OCI-LY7 (cell line): ENCODE results near the gene UBALD1. TPM values are rescaled to one million over a fixed set of nuclear protein-coding genes. Genes with fewer than 3 reads are reported as not detected.

Source experiments
- BruUV-seq: library from RNA; stranded (reverse); fragments of 400-500 nt; replicated peaks from 2 replicates; lab custom pipeline; 2021; lab: Mats Ljungman, UMichigan
- CTCF ChIA-PET: fragments of 300-600 bp; sonication (Branson Sonifier 250); formaldehyde crosslinking; loops from one replicate; lab custom pipeline; 2022; ENCODE audit warnings: antibody characterized with exemption; ENCODE audit not compliant: unreplicated experiment; lab: Charles Lee
- POLR2A ChIA-PET: fragments of 300-600 bp; sonication (Branson Sonifier 250); formaldehyde crosslinking; loops from one replicate; lab custom pipeline; 2022; ENCODE audit warnings: antibody characterized with exemption; lab: Charles Lee
- DNase-seq: peaks from one replicate; pipeline ENCODE4 v3.0.0-alpha.2; 2015; ENCODE audit warnings: low spot score
- H2AFZ ChIP-seq: fragments of 200-600 bp; sonication (generic), shearing (Covaris generic); 2 replicates; pipeline ENCODE4 v1.6.1; 2014; ENCODE audit warnings: mild to moderate bottlenecking, antibody characterized with exemption, low read length, moderate library complexity
- H3K27ac ChIP-seq: fragments of 200-600 bp; sonication (generic); 2 replicates; pipeline ENCODE4 v1.5.1; 2014; ENCODE audit warnings: mixed run types, low read depth, mild to moderate bottlenecking, moderate library complexity, low read length, inconsistent platforms; ENCODE audit not compliant: poor library complexity, severe bottlenecking
- H3K36me3 ChIP-seq: fragments of 200-600 bp; sonication (generic); 2 replicates; pipeline ENCODE4 v1.6.1; 2014; ENCODE audit warnings: mild to moderate bottlenecking, antibody characterized with exemption, low read length, moderate library complexity, mixed read lengths; ENCODE audit not compliant: insufficient read depth
- H3K4me1 ChIP-seq: fragments of 200-600 bp; sonication (generic); 2 replicates; pipeline ENCODE4 v1.5.1; 2014; ENCODE audit warnings: mild to moderate bottlenecking, low read length; ENCODE audit not compliant: insufficient read depth, poor library complexity, severe bottlenecking
- H3K4me2 ChIP-seq: fragments of 200-600 bp; sonication (generic); 2 replicates; pipeline ENCODE4 v1.6.1; 2014; ENCODE audit warnings: mild to moderate bottlenecking, low read length
- H3K4me3 ChIP-seq: fragments of 200-600 bp; sonication (generic); 2 replicates; pipeline ENCODE4 v1.5.1; 2014; ENCODE audit warnings: mild to moderate bottlenecking, low read depth, low read length; ENCODE audit not compliant: poor library complexity, severe bottlenecking
- H3K79me2 ChIP-seq: fragments of 200-600 bp; sonication (generic); 2 replicates; pipeline ENCODE4 v1.6.1; 2016; ENCODE audit warnings: low read depth, mild to moderate bottlenecking, low read length, moderate library complexity, mixed read lengths; ENCODE audit not compliant: insufficient read depth
- H3K9me2 ChIP-seq: fragments of 200-600 bp; sonication (generic); 2 replicates; pipeline ENCODE4 v1.6.1; 2016; ENCODE audit warnings: mild to moderate bottlenecking, low read length, mixed read lengths; ENCODE audit not compliant: insufficient read depth
- H3K9me3 ChIP-seq: fragments of 200-600 bp; sonication (generic); 2 replicates; pipeline ENCODE4 v1.6.1; 2014; ENCODE audit warnings: mild to moderate bottlenecking, mixed run types, low read length, mixed read lengths
- H4K20me1 ChIP-seq: fragments of 200-600 bp; sonication (generic); 2 replicates; pipeline ENCODE4 v1.6.1; 2014; ENCODE audit warnings: mild to moderate bottlenecking, antibody characterized with exemption, low read length, moderate library complexity, mixed read lengths; ENCODE audit not compliant: insufficient read depth
- EZH2phosphoT487 ChIP-seq: fragments of 200-600 bp; sonication (generic); IDR thresholded peaks from 2 replicates; pipeline ENCODE4 v1.6.1; 2018; ENCODE audit warnings: low read depth, borderline replicate concordance, mild to moderate bottlenecking, mixed run types, antibody characterized with exemption, low read length, moderate library complexity, mixed read lengths
- intact Hi-C: fragments of 100-400 bp; cut with micrococcal nuclease; formaldehyde crosslinking; loops from one replicate; pipeline ENCODE4 v1.10.0; 2022; ENCODE audit not compliant: unreplicated experiment
- total RNA-seq, 2 experiments: library from RNA; depleted of rRNA in 1 of 2; stranded (reverse); fragments of >200 nt in 1 of 2; shearing (Covaris generic) in 1 of 2; gene quantifications; 2 replicates each; pipeline ENCODE4 v1.2.3, GENCODE V29; 2014 to 2022
- TF ChIP-seq, protein P1 (sequence below): fragments of 200-600 bp; sonication (generic); conservative IDR thresholded peaks from 2 replicates; pipeline ENCODE4 v1.5.1; 2014; ENCODE audit warnings: mild to moderate bottlenecking, antibody characterized with exemption, low read length, moderate library complexity, mixed read lengths

UBALD1 gene
- total RNA-seq, 2 experiments from 2014 or later: 11.1 to 34.1 TPM

GRCh38 chr16:4591191-4591590 lies 23.5 kb downstream of the UBALD1 start:
- Histone ChIP-seq H3K9me3 (0 out of 2 replicates have a peak, but pooled peaks cover 5% of the 10 kb centered on the region), H3K4me3 (no peak overlapping the region), H3K79me2 (no peaks in the 10 kb centered on the region), H3K4me1 (no peaks in the 10 kb centered on the region), H2AFZ (no peak overlapping the region), H3K9me2 (no peaks in the 10 kb centered on the region), H3K4me2 (no peak overlapping the region), H4K20me1 (no peaks in the 10 kb centered on the region), H3K36me3 (no peaks in the 10 kb centered on the region), H3K27ac (no peak overlapping the region)
- ChIA-PET POLR2A (interaction anchor here (0.5 kb wide), 1 partner anchor 8 kb away, joined by 3 read pairs; no protein-coding TSS in a partner anchor), CTCF (no interaction called here)
- TF ChIP-seq, protein P1, sequence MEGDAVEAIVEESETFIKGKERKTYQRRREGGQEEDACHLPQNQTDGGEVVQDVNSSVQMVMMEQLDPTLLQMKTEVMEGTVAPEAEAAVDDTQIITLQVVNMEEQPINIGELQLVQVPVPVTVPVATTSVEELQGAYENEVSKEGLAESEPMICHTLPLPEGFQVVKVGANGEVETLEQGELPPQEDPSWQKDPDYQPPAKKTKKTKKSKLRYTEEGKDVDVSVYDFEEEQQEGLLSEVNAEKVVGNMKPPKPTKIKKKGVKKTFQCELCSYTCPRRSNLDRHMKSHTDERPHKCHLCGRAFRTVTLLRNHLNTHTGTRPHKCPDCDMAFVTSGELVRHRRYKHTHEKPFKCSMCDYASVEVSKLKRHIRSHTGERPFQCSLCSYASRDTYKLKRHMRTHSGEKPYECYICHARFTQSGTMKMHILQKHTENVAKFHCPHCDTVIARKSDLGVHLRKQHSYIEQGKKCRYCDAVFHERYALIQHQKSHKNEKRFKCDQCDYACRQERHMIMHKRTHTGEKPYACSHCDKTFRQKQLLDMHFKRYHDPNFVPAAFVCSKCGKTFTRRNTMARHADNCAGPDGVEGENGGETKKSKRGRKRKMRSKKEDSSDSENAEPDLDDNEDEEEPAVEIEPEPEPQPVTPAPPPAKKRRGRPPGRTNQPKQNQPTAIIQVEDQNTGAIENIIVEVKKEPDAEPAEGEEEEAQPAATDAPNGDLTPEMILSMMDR: no peak
- no peak for TF ChIP-seq EZH2phosphoT487
- intact Hi-C loops: no loop called here
- no TSS peak for BruUV-seq
- no peak for DNase-seq

DNA sequence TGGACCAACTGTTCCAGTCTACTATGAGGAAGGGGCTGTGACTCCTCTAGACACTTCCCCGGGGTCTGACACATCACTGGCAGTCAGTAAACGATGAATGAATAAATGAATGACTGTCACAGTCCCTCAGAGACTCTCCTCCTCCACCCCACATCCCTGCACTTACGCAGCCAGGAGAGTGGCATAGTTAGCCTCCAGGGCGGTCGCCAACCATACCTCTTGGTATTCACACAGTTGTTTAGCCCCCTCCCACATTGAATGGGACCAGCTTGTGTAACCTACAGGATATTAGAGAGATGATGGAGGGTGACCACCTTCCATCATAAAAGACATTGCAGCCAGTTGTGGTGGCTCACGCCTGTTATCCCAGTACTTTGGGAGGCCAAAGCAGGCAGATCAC lies 25.7 kb downstream of the UBALD1 start:
- ChIA-PET CTCF (no interaction called here), POLR2A (interaction anchor here (1.1 kb wide), 1 partner anchor 10 kb away, joined by 3 read pairs; no protein-coding TSS in a partner anchor)
- TF ChIP-seq, protein P1: no peak
- TF ChIP-seq EZH2phosphoT487: no peak
- no peak for DNase-seq
- no peak overlapping the region for H2AFZ ChIP-seq
- intact Hi-C loops: no loop called here
- no peaks in the 10 kb centered on the region for H3K9me2 ChIP-seq
- 0 out of 2 replicates have a peak, but pooled peaks cover 5% of the 10 kb centered on the region for H3K9me3 ChIP-seq
- no peak overlapping the region for H3K27ac ChIP-seq
- BruUV-seq: no TSS peak
- H3K36me3 ChIP-seq: no peaks in the 10 kb centered on the region
- no peaks in the 10 kb centered on the region for H4K20me1 ChIP-seq
- H3K4me3 ChIP-seq: no peak overlapping the region
- H3K79me2 ChIP-seq: no peaks in the 10 kb centered on the region
- no peak overlapping the region for H3K4me2 ChIP-seq
- H3K4me1 ChIP-seq: no peaks in the 10 kb centered on the region

DNA sequence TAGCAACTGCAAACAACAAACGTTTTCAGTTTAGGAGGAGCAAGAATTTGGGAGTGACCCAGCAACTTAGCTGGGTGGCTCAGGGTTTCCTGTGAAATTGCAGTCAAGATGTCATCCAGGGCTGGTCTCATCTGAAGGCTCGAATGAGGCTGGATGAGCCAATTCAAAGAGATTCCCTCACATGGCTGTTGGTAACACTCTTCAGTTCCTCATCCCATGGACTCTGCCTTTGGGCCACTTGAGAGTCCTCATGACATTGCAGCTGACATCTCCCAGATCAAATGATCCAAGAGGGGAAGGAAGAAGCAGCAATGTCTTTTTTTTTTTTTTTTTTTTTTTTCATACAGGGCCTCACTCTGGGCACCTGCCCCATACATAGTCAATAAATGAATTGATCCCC lies 26.3 kb downstream of the UBALD1 start:
- Histone ChIP-seq H3K4me2 (no peak overlapping the region), H3K4me1 (no peaks in the 10 kb centered on the region), H2AFZ (no peak overlapping the region), H4K20me1 (no peaks in the 10 kb centered on the region), H3K9me2 (no peaks in the 10 kb centered on the region), H3K36me3 (no peaks in the 10 kb centered on the region), H3K9me3 (0 out of 2 replicates have a peak, but pooled peaks cover 5% of the 10 kb centered on the region), H3K4me3 (no peak overlapping the region), H3K79me2 (no peaks in the 10 kb centered on the region), H3K27ac (no peak overlapping the region)
- no peak for DNase-seq
- POLR2A ChIA-PET: interaction anchor here (0.6 to 1.1 kb wide), 2 partner anchors 9 to 17 kb away, joined by 3 read pairs; no protein-coding TSS in a partner anchor
- no peak for TF ChIP-seq EZH2phosphoT487
- TF ChIP-seq, protein P1: no peak
- CTCF ChIA-PET: no interaction called here
- intact Hi-C loops: no loop called here
- no TSS peak for BruUV-seq
